Measurements from ENCODE around the gene NOS1.

- no peak for TF ChIP-seq CTCF (conservative IDR thresholded peaks at IDR 0.05 in 1 of 2, IDR thresholded peaks at IDR 0.05 in 1 of 2; ENCODE audit: extremely low read depth in 1 of 2, insufficient read depth in 1 of 2, low read depth in 1 of 2, low read length in 2 of 2)
- no peak for TF ChIP-seq EZH2 (IDR thresholded peaks at IDR 0.05; ENCODE audit: borderline replicate concordance, low read length)
Measured at GRCh38 chr12:117272690-117273089, 88.7 kb downstream of the NOS1 start.
